SKM-1 (cell line): ENCODE results near the gene UTS2B.
"Not testable (repeated sequence)": the region's sequence is repeated elsewhere in the genome, so short reads cannot be mapped to it uniquely, and the experiment has no call there.

Experiments used
- DNase-seq: peaks from one replicate; lab custom pipeline; 2025; ENCODE audit not compliant: unreplicated experiment; lab: John Stamatoyannopoulos, UW

Gene UTS2B

DNA sequence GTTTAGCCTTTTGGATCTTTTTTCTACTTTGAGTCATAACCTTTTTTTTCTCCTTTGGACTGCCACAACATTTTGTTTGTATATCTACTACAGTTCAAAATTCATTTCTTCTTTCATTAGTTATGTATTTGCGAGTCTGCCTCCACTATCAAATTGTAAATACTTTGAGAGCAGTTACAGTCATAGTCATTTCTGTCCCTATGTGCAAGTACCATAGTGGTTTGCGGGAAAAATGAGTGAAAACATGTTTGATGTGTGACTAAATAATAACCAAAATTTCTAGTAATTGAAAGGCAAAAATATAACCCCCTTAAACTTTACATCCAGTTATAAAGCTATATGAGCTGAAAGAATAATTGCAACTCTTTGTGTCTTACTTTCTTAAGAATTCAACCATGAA, 46.9 kb downstream of the UTS2B start:
- DNase-seq = no peak

DNA sequence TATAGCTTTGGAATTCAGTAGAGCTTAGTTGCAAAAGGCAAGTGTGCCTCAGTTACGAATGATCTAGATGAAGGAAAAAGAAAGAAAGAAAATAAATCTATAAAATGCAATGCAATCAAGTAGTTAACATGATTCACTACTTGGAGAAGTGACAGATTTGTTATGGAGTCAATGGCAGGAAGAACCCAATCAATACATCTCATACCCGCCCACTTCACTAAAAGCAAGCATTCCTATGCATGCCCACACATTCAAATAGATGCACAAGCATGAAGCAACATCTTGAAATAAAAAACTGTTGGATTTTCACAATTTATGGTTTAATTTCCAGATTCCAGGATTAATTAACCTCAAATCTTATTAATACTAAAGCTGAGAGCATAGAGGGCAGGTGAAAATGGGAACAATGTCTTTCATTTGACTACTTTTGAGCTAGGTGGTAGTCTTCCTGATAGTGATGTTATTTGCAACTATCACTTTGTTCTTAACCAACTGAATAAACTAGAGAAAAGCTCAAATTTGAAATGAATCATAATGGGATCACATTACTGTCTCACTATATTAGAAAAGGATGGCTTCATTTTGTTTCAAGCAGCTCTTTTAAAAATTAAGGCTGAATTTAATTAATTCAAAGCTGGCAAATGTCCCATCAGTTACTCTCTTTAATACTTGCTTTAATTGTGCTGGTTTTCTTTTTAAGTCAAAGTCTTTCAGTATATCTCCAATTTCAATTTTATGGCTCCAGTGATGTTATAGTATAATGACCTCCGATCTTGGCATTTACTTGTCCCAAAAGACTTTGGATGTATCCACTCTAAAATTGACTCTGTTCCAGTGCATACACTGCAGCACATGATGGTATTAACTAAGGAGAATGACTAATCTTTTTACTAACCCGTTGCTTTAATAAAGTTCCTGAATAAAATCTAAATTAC, 47.8 kb downstream of the UTS2B start:
- DNase-seq = no peak

DNA sequence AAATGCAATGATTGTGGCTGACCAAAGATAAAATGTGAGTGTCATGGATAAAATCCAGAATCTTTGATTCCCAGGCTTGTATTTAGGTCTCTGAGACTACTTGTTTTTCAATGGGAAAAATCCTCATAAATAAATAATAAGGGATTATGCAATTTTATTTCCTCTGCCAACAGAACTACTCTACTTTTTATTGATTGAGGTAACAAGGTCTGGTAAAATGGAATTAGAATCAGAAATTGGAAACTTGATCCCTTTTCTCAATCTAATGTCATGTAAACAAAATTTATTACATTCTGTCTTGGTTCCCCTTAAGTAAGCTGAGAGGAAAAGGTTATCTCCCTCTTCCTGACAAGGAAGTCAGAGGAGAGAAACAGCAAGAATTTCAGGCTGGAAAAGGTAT, 49.4 kb downstream of the UTS2B start:
- no peak for DNase-seq

DNA sequence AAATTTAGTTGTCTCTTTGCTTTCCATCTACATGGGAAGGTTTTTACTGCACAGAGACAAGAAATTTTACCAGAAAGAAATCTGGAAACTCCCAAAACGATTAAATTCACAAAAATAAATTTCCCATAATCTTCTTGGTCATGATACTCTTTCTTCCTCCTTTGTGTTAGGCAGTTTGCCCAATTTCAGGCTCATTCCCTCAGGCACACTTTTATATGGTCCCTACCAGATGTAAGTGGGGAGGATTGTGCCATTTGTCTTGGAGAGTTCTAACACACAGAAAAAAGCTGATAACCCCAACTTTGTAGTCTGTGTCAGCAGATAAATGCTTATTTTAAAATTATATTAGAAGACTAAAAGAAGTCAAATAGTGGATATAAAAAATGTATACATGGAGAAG, 50.2 kb downstream of the UTS2B start:
- DNase-seq = no peak

DNA sequence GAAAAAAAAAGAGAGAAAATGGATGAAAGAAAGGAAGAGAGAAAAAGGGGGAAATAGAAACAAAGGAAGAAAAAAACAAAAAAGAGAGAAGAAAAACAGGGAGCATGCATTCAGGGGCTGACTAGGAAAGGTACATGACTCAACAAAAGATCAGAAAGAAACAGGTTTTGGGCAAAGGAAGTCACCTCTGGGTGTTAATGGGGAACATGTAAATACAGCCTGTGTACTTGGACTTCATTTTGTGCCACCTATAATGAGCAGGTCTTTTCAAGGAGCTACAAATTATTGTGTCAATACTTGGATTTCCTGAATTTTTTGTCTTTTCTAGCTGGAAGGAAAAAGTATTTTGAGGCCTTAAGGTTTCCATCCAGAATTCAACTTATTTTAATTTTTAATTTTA, 54.6 kb downstream of the UTS2B start:
- no peak for DNase-seq

DNA sequence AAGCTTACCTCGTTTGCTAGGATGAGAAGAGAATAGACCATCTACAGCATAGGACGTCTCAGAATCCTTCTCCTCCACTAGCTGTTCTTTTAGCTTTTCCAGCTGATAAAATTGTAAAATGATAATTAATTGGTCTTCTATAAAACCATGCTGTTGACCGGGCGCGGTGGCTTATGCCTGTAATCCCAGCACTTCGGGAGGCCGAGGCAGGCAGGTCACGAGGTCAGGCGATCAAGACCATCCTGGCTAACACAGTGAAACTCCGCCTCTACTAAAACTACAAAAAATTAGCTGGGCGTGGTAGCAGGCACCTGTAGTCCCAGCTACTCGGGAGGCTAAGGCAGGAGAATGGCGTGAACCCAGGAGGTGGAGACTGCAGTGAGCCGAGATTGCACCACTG, 55.1 kb downstream of the UTS2B start:
- DNase-seq = not testable (repeated sequence)

DNA sequence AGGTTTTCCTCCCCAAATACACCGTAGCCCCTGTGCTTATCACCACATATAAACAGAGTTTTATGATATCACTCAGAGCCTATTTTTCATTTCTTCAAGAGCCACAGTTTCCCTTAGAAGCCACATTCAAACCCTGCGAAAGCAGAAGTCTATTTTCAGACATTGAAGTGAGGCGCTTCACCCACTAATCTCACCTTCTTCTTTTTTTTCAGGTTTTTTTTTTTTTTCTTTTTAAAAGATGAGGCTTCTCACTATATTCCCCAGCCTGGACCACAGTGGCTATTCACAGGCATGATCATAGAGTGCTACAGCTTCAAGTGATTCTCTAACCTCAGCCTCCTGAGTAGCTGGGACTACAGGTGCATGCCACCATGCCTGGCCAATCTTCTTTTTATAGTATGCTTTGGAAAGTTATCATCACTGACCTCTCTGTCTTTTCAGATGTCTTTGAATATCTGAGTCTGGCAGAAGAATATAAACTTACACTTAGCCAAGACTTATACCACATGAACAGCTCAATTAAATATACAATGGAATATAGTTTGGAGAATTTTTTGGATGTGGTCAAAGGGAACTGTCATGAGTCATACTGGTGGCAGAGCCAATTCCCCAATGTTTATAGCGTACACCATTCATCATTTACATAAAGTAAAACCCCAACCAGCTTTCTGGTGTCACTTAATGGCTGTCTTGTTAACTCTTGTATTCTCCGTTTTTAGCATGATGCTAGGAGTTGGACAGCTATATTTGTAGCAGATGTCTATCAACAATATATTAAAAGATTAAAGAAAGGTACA, 60.8 kb downstream of the UTS2B start:
- no peak for DNase-seq

DNA sequence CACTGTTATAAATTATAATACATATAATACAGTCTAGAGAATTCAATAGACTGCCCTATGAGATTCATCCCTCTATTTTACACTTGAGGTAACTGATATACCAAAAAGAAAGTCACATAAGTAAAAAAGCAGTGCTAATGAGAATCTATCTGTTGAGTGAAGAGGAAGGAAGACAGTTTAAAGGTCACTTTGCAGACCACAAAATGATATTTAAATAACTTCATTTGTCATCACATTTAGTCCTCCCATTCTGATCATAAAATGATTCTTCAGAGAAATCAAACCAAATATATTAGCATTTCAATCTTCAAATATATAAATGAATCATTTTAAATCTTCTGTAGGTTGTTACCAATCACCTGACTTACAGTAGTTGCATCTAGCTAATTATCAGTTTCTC, 61.6 kb downstream of the UTS2B start:
- no peak for DNase-seq

DNA sequence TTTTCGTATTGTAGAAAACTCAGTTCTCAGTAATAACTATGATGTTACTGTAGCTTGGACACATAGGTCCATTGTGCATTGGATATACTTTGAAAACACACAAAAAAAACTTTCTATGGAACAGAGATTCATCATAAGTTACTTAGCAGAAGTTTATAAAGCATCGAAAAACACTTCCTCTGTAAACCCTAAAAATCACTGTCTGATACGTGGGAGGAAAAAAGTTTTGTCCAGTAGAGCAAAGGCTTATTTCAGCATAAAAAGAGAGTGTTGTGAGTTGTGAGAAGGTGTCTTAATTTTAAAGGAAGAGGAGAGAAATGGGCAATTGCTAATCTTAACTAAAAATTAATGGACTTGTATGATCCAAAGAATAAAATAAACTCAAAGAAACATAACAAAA, 66.5 kb downstream of the UTS2B start:
- DNase-seq = no peak

DNA sequence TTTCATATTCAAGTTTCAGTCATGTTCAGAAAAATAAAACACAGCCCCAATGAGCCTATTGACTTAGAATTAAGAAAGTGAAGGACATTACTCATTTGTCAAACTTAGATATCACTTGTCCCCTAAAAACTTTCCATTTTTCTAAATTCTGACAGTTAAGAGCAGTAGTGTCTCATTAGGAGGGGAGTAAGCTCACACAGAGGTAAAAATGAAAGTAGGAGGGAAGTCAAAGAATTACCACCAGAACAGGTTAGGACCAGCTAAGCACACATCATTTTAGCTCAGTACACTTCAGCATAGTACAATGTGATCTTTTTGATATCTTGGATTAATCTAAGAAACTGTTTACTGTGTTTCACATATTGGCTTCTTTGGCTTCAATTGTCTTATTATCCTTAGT, 67.0 kb downstream of the UTS2B start:
- no peak for DNase-seq

DNA sequence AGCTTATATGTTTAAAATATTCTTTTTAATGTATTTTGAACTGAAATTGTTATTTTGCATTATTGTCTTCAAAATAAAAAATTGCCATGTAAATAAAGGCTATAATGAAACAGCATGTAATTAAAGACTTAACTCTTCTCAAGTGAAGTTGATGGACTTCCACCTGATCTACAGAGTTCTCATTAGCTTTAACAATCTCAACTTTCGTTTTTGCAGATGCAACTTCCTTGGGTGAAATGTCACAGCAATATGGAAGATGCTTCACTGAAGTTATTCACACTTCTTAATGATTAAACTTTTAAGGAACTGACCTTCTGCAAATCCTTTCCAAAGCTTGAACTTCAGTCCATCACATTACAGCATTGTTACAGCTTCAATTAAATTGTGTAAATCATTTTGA, 67.7 kb downstream of the UTS2B start:
- DNase-seq = no peak

DNA sequence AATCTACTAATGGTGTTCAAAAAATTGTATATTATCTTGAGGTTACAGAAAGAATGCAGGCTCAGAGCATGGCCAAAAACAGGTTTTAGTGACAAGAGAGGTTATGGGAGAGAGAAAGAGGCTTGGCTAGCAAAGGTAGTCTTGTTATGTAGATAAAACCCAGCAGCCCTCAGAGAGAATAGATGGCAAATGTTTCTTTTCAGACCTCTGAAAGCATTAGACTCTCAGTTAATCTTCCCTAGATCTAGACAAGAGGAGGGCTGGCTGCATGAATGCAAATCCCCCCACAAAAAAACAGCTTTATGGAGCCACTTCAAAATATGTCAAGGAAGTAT, 69.1 kb downstream of the UTS2B start:
- DNase-seq = no peak

DNA sequence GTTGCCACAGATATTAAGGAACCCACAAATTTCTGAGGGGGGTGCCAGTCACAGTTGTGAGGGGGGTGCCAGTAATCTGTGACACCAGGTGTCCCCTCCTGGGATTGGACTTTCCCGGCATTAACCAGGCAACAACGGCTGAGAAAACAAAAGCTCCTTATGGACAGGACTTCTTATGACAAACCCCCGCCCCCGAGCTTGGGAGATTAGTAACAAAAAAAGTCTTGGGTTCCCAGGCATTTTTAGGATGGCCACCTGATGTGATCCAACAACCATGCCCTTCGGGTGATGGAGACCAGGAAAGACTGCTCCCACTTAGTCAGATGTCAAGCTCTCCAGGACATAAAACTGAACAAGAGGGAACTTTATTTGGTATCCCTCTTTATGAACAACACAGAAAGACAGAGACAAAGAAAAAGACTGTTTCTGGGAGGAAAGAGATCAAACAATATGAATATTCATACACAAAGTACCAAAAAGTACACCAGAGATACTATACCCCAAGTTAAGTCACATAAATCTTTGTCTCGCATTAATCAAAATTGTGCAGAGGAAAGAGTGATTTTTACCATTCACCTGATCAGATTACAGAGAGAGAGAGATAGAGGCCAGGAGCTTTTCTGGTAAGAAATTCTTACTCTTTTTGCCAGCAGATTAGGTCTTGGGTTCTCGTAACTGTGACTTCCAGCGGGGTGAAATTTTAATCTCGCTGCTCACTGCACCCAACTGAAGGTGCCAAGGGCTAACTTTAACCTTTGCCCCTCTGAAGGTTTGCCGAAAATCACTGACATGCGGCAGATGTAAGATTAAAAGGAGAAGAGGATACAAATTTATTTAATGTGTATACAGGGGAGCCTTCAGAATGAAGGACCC, 69.7 kb downstream of the UTS2B start:
- DNase-seq = no peak

DNA sequence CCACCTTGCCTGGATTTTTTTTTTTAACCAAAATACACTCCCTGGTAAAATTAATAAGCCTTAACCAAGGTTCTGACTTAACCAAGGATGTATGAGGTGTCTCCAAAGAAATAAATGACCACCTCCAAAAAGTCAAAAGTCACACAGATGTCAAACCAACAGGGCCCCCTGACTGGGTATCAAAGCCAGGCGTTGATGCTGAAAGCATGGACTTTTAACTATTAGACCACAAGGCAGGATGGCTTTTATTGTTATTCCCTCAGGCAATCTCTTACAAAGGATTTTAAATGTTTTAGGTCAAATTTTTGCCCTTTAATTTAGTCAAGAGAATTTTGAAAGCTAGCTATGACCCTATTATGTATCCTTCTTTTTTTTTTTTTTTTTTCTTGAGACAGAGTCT, 70.8 kb downstream of the UTS2B start:
- no peak for DNase-seq

DNA sequence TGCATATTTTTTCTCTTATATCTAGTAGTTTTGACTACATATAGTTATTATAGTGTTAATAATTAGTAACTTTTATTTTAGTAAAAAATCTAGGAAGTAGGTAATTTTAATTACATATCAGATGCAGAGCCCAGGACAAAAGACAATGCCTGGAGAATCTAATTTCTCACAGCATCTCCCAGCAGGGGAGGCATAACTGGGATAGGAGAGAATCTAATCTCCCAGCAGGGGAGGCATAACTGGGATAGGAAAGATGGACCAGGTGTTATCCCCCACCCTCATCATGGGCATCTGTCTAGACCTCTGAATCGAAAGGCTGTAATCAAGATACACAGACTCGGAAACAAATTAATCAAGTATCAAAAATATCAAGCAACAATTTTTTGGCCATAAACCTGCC, 73.0 kb downstream of the UTS2B start:
- no peak for DNase-seq

DNA sequence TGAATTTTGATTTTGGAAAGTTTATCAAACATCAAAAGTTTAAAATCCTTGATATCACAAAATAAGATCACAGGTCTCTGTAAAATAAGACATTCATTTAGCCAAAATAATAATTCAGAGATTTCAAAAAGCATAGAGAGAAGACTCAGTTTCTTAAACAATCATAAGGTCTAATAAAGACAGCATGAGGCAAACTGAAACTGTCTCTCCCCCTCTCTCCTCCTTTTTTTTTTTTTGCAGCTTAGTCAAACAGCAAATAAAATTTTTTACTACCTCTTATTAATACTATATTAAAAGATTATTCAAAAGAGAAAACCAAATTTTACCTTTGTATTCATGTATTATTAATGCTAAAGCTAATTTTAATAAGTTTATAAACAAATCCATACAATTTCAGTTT, 73.9 kb downstream of the UTS2B start:
- DNase-seq = no peak

DNA sequence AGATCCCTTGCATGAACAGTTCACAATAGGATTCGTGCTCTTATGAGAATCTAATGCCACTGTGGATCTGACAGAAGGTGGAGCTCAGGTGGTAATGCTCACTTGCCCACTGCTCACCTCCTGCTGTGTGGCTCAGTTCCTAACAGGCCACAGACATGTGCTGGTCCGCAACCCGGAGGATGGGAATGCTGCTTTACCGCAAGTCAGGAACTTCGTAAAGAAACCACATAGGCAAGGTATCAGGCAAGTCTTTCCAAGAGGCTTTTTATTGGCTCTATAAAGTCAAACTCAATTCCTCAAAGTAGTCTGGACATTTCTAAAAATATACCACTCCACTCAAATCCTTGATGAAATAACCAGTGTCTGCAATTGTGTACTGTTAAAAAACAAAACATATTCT, 75.2 kb downstream of the UTS2B start:
- DNase-seq = no peak

DNA sequence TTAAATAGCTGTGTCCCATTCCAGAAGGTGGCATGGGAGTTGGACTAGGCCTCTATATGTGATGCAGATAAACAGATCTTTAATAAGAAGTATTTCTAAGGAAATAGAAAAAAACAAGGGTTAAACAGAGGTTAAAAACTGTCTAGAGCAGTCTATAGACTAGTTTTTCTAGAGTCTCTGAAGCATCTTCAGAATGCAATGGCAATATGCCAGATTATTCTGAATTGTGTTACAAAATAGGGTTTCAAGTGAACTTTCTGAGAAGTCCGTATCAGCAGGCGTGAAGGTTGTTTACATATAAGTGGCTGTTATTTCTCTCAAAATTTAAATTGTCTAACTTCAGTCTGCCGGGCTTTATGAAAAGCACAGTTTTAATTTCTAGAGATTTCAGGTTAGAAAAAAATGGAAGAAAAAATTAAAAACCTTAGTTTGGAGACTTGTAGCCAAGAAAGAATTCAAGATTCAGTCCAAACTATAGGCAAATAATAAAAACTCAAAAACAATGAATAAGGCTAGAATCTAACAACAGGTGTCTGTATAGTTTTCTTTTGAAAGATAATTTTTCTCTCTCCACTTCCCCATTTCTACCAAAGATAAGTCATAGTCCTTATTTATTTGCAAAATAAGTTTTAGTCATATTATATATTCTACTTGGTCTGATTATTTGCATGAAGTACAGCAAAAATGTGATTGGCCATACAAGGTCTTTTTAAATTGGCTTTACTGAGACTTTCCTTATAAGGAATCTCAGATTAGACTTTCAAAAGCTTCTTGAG, 76.0 kb downstream of the UTS2B start:
- no peak for DNase-seq

DNA sequence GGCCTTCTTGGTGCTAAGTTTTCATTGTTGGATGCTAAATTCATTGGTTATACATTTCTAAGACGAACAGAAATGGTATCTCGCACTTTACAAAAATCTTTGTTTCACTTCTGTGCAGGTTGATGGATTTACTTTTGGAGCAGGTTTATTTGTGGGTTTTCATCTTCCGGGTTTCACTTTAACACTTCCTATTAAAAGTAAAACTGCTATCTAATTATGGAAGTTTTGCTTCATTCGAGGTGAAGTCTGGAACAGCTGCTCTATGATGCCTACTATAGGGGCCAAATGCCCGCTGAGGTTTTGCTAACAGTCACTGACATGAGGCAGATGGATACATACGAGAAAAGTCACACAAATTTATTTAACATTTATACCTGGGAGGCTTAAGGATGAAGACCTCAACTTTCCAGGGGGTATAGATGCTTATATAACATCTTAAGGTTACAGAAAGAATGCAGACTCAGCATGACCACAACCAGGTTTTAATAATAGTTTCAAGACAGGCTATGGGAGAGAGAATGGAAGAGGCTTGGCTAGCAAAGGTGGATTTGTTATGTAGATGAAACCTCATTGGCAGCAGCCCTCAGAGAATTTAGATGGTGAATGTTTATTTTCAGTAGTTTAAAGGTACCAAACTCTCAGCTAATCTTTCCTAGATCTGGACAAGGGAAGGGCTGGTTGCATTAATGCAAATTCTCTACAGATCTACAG, 77.1 kb downstream of the UTS2B start:
- no peak for DNase-seq

DNA sequence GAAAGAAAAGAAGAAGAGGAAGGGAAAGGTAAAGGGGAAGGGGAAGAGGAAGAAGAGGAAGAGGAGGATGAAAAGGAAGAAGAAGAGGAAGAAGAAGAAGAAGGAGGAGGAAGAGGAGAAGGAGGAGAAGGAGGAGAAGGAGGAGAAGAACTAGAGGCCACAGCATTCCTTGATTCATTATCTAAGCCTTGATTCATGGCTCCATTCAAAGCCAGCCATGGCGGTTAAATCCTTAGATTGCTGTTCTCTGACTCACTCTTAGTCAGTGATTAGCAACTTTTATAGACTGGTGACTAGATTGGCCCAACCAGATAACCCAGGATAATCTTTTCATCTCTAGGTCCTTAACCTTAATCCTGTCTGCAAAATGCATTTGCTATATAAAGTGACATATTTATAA, 83.7 kb downstream of the UTS2B start:
- no peak for DNase-seq
